Thyroid gland (tissue), 4 donors: ENCODE data around the gene PC. TPM values are rescaled to one million over a fixed set of nuclear protein-coding genes. Genes with fewer than 3 reads are reported as not detected.
"Not testable (repeated sequence)": the region's sequence is repeated elsewhere in the genome, so short reads cannot be mapped to it uniquely, and the experiment has no call there.

Experiments used
- DNase-seq, 2 donors: peaks; one replicate each; pipeline ENCODE4 v3.0.0-alpha.2; 2019
- H3K27ac ChIP-seq, 3 donors: fragments of 200-600 bp; sonication (generic); 1 replicate in 2 of 3; 2 replicates in 1 of 3; pipeline ENCODE4 v1.5.1; 2016 to 2019; ENCODE audit warnings: mild to moderate bottlenecking in 1 of 3, moderate library complexity in 1 of 3
- H3K27me3 ChIP-seq: fragments of 200-600 bp; sonication (generic); one replicate; pipeline ENCODE4 v1.5.1; 2019
- H3K36me3 ChIP-seq, 2 donors: fragments of 200-600 bp; sonication (generic); one replicate each; pipeline ENCODE4 v1.5.1; 2016 to 2019
- H3K4me1 ChIP-seq, 2 donors: fragments of 200-600 bp; sonication (generic); one replicate each; pipeline ENCODE4 v1.5.1; 2017 to 2019
- H3K4me3 ChIP-seq, 3 donors: fragments of 200-600 bp; sonication (generic); replicated peaks in 1 of 3; 1 replicate in 2 of 3; 2 replicates in 1 of 3; pipeline ENCODE4 v1.5.1; 2016; ENCODE audit warnings: mild to moderate bottlenecking in 1 of 3
- H3K9me3 ChIP-seq: fragments of 200-600 bp; sonication (generic); one replicate; pipeline ENCODE4 v1.5.1; 2017
- CTCF ChIP-seq, 6 experiments: fragments of 200-600 bp in 3 of 6; fragments of 450-650 bp in 3 of 6; sonication (generic) in 3 of 6; IDR thresholded peaks; one replicate each; pipeline ENCODE4 v1.5.1; 2016 to 2019; ENCODE audit warnings: antibody characterized with exemption in 6 of 6, mild to moderate bottlenecking in 2 of 6, inconsistent platforms in 1 of 6, moderate library complexity in 1 of 6
- POLR2A ChIP-seq, 2 donors: fragments of 450-650 bp; IDR thresholded peaks; one replicate each; pipeline ENCODE4 v1.6.1; 2017; ENCODE audit warnings: antibody characterized with exemption in 2 of 2, mild to moderate bottlenecking in 2 of 2, moderate library complexity in 1 of 2
- WGBS, 2 donors: methylation state at CpG; one replicate each; pipeline ENCODE4 v1.1.5; 2017; 5-methylcytosine and 5-hydroxymethylcytosine counted together
- intact Hi-C: fragments of 100-400 bp; cut with DNase I; formaldehyde crosslinking; loops from one replicate; pipeline ENCODE4 v1.15.1; 2023
- microRNA-seq: library from miRNA; unstranded; fragments of <30 nt; microRNA quantifications from one replicate; pipeline ENCODE4, GENCODE V29; 2016
- small RNA-seq: library from RNA; depleted of rRNA; stranded (forward); fragments of <200 nt; gene quantifications from one replicate; pipeline ENCODE3, GENCODE V24; 2016
- total RNA-seq, 4 donors: library from RNA; depleted of rRNA; stranded (reverse); fragments of >200 nt; gene quantifications; one replicate each; pipeline ENCODE4 v1.2.3, GENCODE V29; 2016

The PC gene
- total RNA-seq, 4 donors from 2014 or later: 5.4 to 34.3 (median 21.9) TPM

- WGBS, 2 donors: 91 to 93% methylated on average over 5 of the region's 5 CpGs
- no peak overlapping the region for H3K27ac ChIP-seq
- intact Hi-C loops: no loop called here
Observed at GRCh38 chr11:66814678-66815077, 143.5 kb downstream of the PC start.

GRCh38 chr11:66810576-66811185 lies 147.5 kb downstream of the PC start:
- WGBS, 2 donors: 96 to 100% methylated on average over 1 of the region's 1 CpG
- Histone ChIP-seq H3K4me3 (no peak overlapping the region), H3K27ac (no peak overlapping the region), H3K27me3 (no peaks in the 10 kb centered on the region), H3K9me3 (no peaks in the 10 kb centered on the region), H3K4me1 (no peaks in the 10 kb centered on the region), H3K36me3 (no peaks in the 10 kb centered on the region)
- DNase-seq: no peak
- TF ChIP-seq CTCF (IDR thresholded peaks at IDR 0.05) (no peak), POLR2A (IDR thresholded peaks at IDR 0.05) (no peak)
- intact Hi-C loops: no loop called here

More at GRCh38 chr11:66814678-66815077, 143.5 kb downstream of the PC start:
- Histone ChIP-seq H3K4me1 (no peaks in the 10 kb centered on the region), H3K36me3 (no peaks in the 10 kb centered on the region), H3K9me3 (no peaks in the 10 kb centered on the region), H3K27me3 (no peaks in the 10 kb centered on the region), H3K4me3 (no peak overlapping the region)
- TF ChIP-seq CTCF (IDR thresholded peaks at IDR 0.05) (no peak), POLR2A (IDR thresholded peaks at IDR 0.05) (no peak)
- DNase-seq: no peak

- H3K36me3 ChIP-seq: no peaks in the 10 kb centered on the region
- no peaks in the 10 kb centered on the region for H3K9me3 ChIP-seq
- no peaks in the 10 kb centered on the region for H3K27me3 ChIP-seq
- H3K4me3 ChIP-seq: no peak overlapping the region
- TF ChIP-seq POLR2A (IDR thresholded peaks at IDR 0.05): no peak
- no peak for TF ChIP-seq CTCF (IDR thresholded peaks at IDR 0.05)
- H3K27ac ChIP-seq: no peak overlapping the region
- WGBS, 2 donors: 95% methylated on average over 3 of the region's 3 CpGs
- DNase-seq: no peak
- no peaks in the 10 kb centered on the region for H3K4me1 ChIP-seq
- intact Hi-C loops: no loop called here
Observed at GRCh38 chr11:66809592-66809991, 148.6 kb downstream of the PC start.

- Histone ChIP-seq H3K4me3 (no peak overlapping the region), H3K4me1 (no peaks in the 10 kb centered on the region), H3K27ac (no peak overlapping the region), H3K27me3 (no peaks in the 10 kb centered on the region), H3K36me3 (no peaks in the 10 kb centered on the region), H3K9me3 (no peaks in the 10 kb centered on the region)
- intact Hi-C loops: no loop called here
- TF ChIP-seq CTCF (IDR thresholded peaks at IDR 0.05): no peak
- TF ChIP-seq POLR2A (IDR thresholded peaks at IDR 0.05): no peak
- 90 to 93% methylated on average over 5 of the region's 5 CpGs for WGBS, 2 donors
- no peak for DNase-seq
Observed at GRCh38 chr11:66800720-66801428, 157.3 kb downstream of the PC start.

GRCh38 chr11:66799815-66800214 lies 158.4 kb downstream of the PC start:
- H3K27me3 ChIP-seq, DNase-seq, H3K27ac ChIP-seq, H3K36me3 ChIP-seq, H3K4me3 ChIP-seq, H3K9me3 ChIP-seq, H3K4me1 ChIP-seq, intact Hi-C loops: not testable (repeated sequence)

Small RNA genes within 50 kb of the gene (microRNA-seq; reads per million reads assigned to microRNA genes)
- gene MIR3163: not detected

Small RNA genes within 50 kb of the gene (small RNA-seq; reads per million reads assigned to genes)
- gene MIR3163: not detected
- gene RNU7-23P: not detected

Other genes with a start within 250 kb of the PC start
- 1 to 10 TPM in 2 of 4 donors, under 1 TPM in 2; 0.25 to 1.6 (median 0.83) TPM for gene SPTBN2, start 229.2 kb downstream of the PC start, total RNA-seq
- 10 to 100 TPM; 10.8 to 23.6 (median 16.1) TPM for gene RCE1, start 114.9 kb downstream of the PC start, total RNA-seq
- 1 to 10 TPM; 4.7 to 7.5 (median 5.9) TPM for gene LRFN4, start 101.3 kb downstream of the PC start, total RNA-seq
- gene C11orf86, start 16.9 kb upstream of the PC start, total RNA-seq: not detected
- gene SYT12, start 64.8 kb upstream of the PC start, total RNA-seq: under 1 TPM in 3 of 4 donors, not detected in 1; 0.13 to 0.44 (median 0.22) TPM
- 10 to 100 TPM; 27.8 to 85.2 (median 56.8) TPM for gene RHOD, start 98.5 kb upstream of the PC start, total RNA-seq
- 10 to 100 TPM; 38.7 to 88.1 (median 73.5) TPM for gene KDM2A, start 160.9 kb upstream of the PC start, total RNA-seq